K562 (cell line): Measurements from ENCODE around the gene LYZL6. TPM values are rescaled to one million over a fixed set of nuclear protein-coding genes. Genes with fewer than 3 reads are reported as not detected.

Experiments used
- ATAC-seq: fragments of 200-7000 bp; cut with Tn5 transposase; 3 replicates; pipeline ENCODE4 v1.9.1; 2020; ENCODE audit warnings: moderate library complexity
- BruUV-seq: library from RNA; stranded (reverse); fragments of 400-500 nt; replicated peaks from 2 replicates; lab custom pipeline; 2021; lab: Mats Ljungman, UMichigan
- CTCF ChIA-PET: fragments of 300-600 bp; formaldehyde crosslinking; extraction: SDS; loops from one replicate; lab custom pipeline; 2021; ENCODE audit warnings: low intra/inter-chr PET ratio; lab: Yijun Ruan, JAX
- POLR2A ChIA-PET: fragments of 300-600, 350-650 bp; sonication (Branson Sonifier 250); formaldehyde crosslinking; extraction: SDS; loops from one replicate; lab custom pipeline; 2021; ENCODE audit warnings: antibody characterized with exemption, inconsistent platforms; lab: Yijun Ruan, JAX
- DNase-seq, 4 experiments: peaks; one replicate each; pipeline versions ENCODE4 v3.0.0 to v3.0.0-alpha.2; 2011 to 2018; ENCODE audit warnings: low spot score in 3 of 4, mixed read lengths in 3 of 4; ENCODE audit errors: extremely low read depth in 1 of 4
- FAIRE-seq: peaks from 2 replicates; lab custom pipeline; 2011; peaks lifted over from hg19 to GRCh38; lab: Jason Lieb, UNC
- H2AFZ ChIP-seq: 2 replicates; pipeline ENCODE4 v1.6.0; 2011; ENCODE audit warnings: low read depth, low read length, control low read depth, inconsistent platforms
- H3K27ac ChIP-seq: fragments of 200-600 bp; 3 replicates; pipeline ENCODE4 v1.8.0; 2011; ENCODE audit warnings: low read depth, mild to moderate bottlenecking, control low read depth, inconsistent platforms, low read length, moderate library complexity, mixed read lengths; ENCODE audit errors: extremely low read depth
- H3K27me3 ChIP-seq, 2 experiments: fragments of 300-600 bp in 1 of 2; 2 replicates in 1 of 2; 3 replicates in 1 of 2; pipeline versions ENCODE4 v1.6.0 to v1.8.0; 2011; ENCODE audit warnings: inconsistent platforms in 2 of 2, low read length in 2 of 2, mild to moderate bottlenecking in 1 of 2, mixed read lengths in 1 of 2, moderate library complexity in 1 of 2; ENCODE audit not compliant: control insufficient read depth in 2 of 2, insufficient read depth in 2 of 2
- H3K36me3 ChIP-seq: fragments of 300-600 bp; 3 replicates; pipeline ENCODE4 v1.8.0; 2011; ENCODE audit warnings: mild to moderate bottlenecking, low read length, inconsistent platforms; ENCODE audit not compliant: control insufficient read depth, insufficient read depth
- H3K4me1 ChIP-seq, 2 experiments: fragments of 200-600 bp in 1 of 2; replicated peaks in 1 of 2; 2 replicates in 1 of 2; 3 replicates in 1 of 2; pipeline versions ENCODE4 v1.5.1 to v1.8.0; 2011; ENCODE audit warnings: inconsistent platforms in 2 of 2, low read length in 2 of 2, mild to moderate bottlenecking in 1 of 2, mixed read lengths in 1 of 2, moderate library complexity in 1 of 2; ENCODE audit not compliant: control insufficient read depth in 2 of 2, insufficient read depth in 2 of 2
- H3K4me2 ChIP-seq: 2 replicates; pipeline ENCODE4 v1.6.1; 2011; ENCODE audit warnings: low read length, control low read depth, inconsistent platforms, mixed read lengths; ENCODE audit not compliant: insufficient read depth
- H3K4me3 ChIP-seq: fragments of 200-600 bp; sonication (generic), shearing (Covaris generic); 2 replicates; pipeline ENCODE4 v1.5.1; 2016; ENCODE audit warnings: control low read depth, inconsistent platforms
- H3K79me2 ChIP-seq: fragments of 200-600 bp; 3 replicates; pipeline ENCODE4 v1.8.0; 2011; ENCODE audit warnings: low read length, inconsistent platforms; ENCODE audit not compliant: control insufficient read depth, insufficient read depth
- H3K9ac ChIP-seq, 2 experiments: 2 replicates each; pipeline versions ENCODE4 v1.6.0 to v1.6.1; 2011; ENCODE audit warnings: low read depth in 2 of 2, low read length in 2 of 2, control low read depth in 1 of 2, inconsistent platforms in 1 of 2, mild to moderate bottlenecking in 1 of 2, mixed read lengths in 1 of 2; ENCODE audit not compliant: insufficient read depth in 1 of 2
- H3K9me1 ChIP-seq: one replicate; pipeline ENCODE4 v1.6.0; 2011; ENCODE audit warnings: inconsistent platforms, mild to moderate bottlenecking, low read length, moderate library complexity; ENCODE audit not compliant: control insufficient read depth, insufficient read depth
- H3K9me3 ChIP-seq: replicated peaks from 2 replicates; pipeline ENCODE4 v1.5.1; 2011; ENCODE audit warnings: low read depth, low read length, inconsistent platforms; ENCODE audit not compliant: control insufficient read depth, insufficient read depth
- H4K20me1 ChIP-seq: replicated peaks from 2 replicates; pipeline ENCODE4 v1.6.1; 2011; ENCODE audit warnings: low read length, inconsistent platforms, mixed read lengths; ENCODE audit not compliant: control insufficient read depth, insufficient read depth
- C11orf30 ChIP-seq: fragments of 450-650 bp; IDR thresholded peaks from 2 replicates; pipeline ENCODE4 v1.6.1; 2016; ENCODE audit warnings: low read depth, mild to moderate bottlenecking
- CBFB ChIP-seq: sonication (generic); formaldehyde crosslinking; IDR thresholded peaks from 2 replicates; pipeline ENCODE4 v1.4.0; 2020; ENCODE audit warnings: mild to moderate bottlenecking, missing genetic modification reagents
- E2F5 ChIP-seq: sonication (generic); formaldehyde crosslinking; IDR thresholded peaks from 2 replicates; pipeline ENCODE4 v1.8.0; 2022; ENCODE audit warnings: mild to moderate bottlenecking, missing genetic modification reagents
- NFE2 ChIP-seq: IDR thresholded peaks from 2 replicates; pipeline ENCODE4 v1.6.1; 2014; ENCODE audit warnings: antibody characterized with exemption, low read depth
- NFXL1 ChIP-seq: fragments of 450-650 bp; formaldehyde crosslinking; IDR thresholded peaks from 2 replicates; pipeline ENCODE4 v1.4.0; 2021; ENCODE audit warnings: mild to moderate bottlenecking
- PPARD ChIP-seq: fragments of 250-450 bp; sonication (Bioruptor Pico); IDR thresholded peaks from 2 replicates; pipeline ENCODE4 v1.8.0; 2022; ENCODE audit warnings: inconsistent platforms, mild to moderate bottlenecking, moderate library complexity
- PRDM10 ChIP-seq: fragments of 450-650 bp; IDR thresholded peaks from 2 replicates; pipeline ENCODE4 v1.6.1; 2018; ENCODE audit not compliant: partially characterized antibody
- ZBTB7A ChIP-seq: IDR thresholded peaks from 2 replicates; pipeline ENCODE4 v1.6.1; 2011; ENCODE audit warnings: low read depth, mild to moderate bottlenecking, low read length, moderate library complexity, borderline replicate concordance; ENCODE audit not compliant: control insufficient read depth
- ZFP36 ChIP-seq: fragments of 150-350 bp; IDR thresholded peaks from 2 replicates; pipeline ENCODE4 v1.6.1; 2018; ENCODE audit warnings: low read length, low read depth; ENCODE audit not compliant: partially characterized antibody
- ZNF165 ChIP-seq: fragments of 250-450 bp; sonication (Bioruptor Pico); IDR thresholded peaks from 2 replicates; pipeline ENCODE4 v1.4.0; 2020; ENCODE audit warnings: borderline replicate concordance
- ZNF316 ChIP-seq: fragments of 450-650 bp; IDR thresholded peaks from 2 replicates; pipeline ENCODE4 v1.6.1; 2016
- ZNF324 ChIP-seq: fragments of 250-450 bp; sonication (Bioruptor Pico); IDR thresholded peaks from 2 replicates; pipeline ENCODE4 v1.4.0; 2020; ENCODE audit warnings: mild to moderate bottlenecking
- ZNF398 ChIP-seq: fragments of 250-450 bp; sonication (Bioruptor Pico); IDR thresholded peaks from 2 replicates; pipeline ENCODE4 v1.8.0; 2021; ENCODE audit warnings: moderate library complexity, mild to moderate bottlenecking, inconsistent platforms
- WGBS: fragments of 100-300 bp; shearing (Covaris generic); methylation state at CpG from one replicate; pipeline ENCODE4 v1.1.6; 2016; ENCODE audit warnings: low coverage, mixed read lengths; ENCODE audit not compliant: insufficient coverage; ENCODE audit errors: missing lambda C conversion rate; 5-methylcytosine and 5-hydroxymethylcytosine counted together
- in situ Hi-C: fragments of 300-500 bp; cut with MboI; formaldehyde crosslinking; loops from 4 replicates; pipeline ENCODE4 v1.15.0; 2018; ENCODE audit warnings: inconsistent platforms, mixed read lengths
- intact Hi-C: fragments of 100-400 bp; cut with micrococcal nuclease; formaldehyde crosslinking; loops from 2 replicates; pipeline ENCODE4 v1.14.2; 2022
- polyA plus RNA-seq, 8 experiments: library from polyadenylated mRNA; depleted of rRNA in 4 of 8; stranded (reverse) in 5 of 8; unstranded in 3 of 8; fragments of >200 nt; fragmentation: Nextera tagmentation in 2 of 8; fragmentation: Illumina TruSeq in 1 of 8; extraction: Ambion mirVana in 2 of 8; extraction: Trizol in 1 of 8; gene quantifications; 2 replicates each; pipeline versions ENCODE4 v1.2.1 to v1.2.3, GENCODE V29; 2011 to 2014; ENCODE audit warnings: inconsistent platforms in 1 of 8, missing spikeins in 1 of 8
- total RNA-seq, 7 experiments: library from RNA; depleted of rRNA in 6 of 7; stranded (reverse); fragments of >200 nt in 6 of 7; fragmentation: Illumina TruSeq in 2 of 7; extraction: Trizol in 2 of 7; gene quantifications; 2 replicates each; pipeline versions ENCODE4 v1.2.1 to v1.2.3, GENCODE V29; 2011 to 2021; ENCODE audit warnings: low replicate concordance in 1 of 7

The LYZL6 gene
- total and polyA plus RNA-seq, 9 of the 15 experiments (the other 6 are each of a cell fraction or from before 2014, with no cell fraction given): not detected

- TF ChIP-seq ZBTB7A (peak; percentile 41; the same call in 1 of the 2 replicates), ZNF165 (CRISPR knock-in tag) (no peak)
Observed at GRCh38 chr17:35917519-35918213, 25.8 kb downstream of the LYZL6 start (continued).

- intact Hi-C loops (loop anchor here (5.0 kb wide), 1 partner anchor 58 kb away; no protein-coding TSS in a partner anchor), in situ Hi-C loops (no loop called here)
- Histone ChIP-seq H3K9ac (no peak overlapping the region), H3K4me1 (peaks cover 35 to 71% of the 10 kb centered on the region in 2 experiments), H3K27me3 (no peaks in the 10 kb centered on the region), H3K79me2 (no peaks in the 10 kb centered on the region), H3K36me3 (no peaks in the 10 kb centered on the region), H2AFZ (no peak overlapping the region), H3K27ac (no peak overlapping the region), H4K20me1 (no peaks in the 10 kb centered on the region), H3K4me2 (0 out of 2 replicates have a peak overlapping the region, but pooled peaks have one; percentile 22), H3K9me1 (no peaks in the 10 kb centered on the region), H3K9me3 (no peaks in the 10 kb centered on the region), H3K4me3 (no peak overlapping the region)
- ChIA-PET CTCF (no interaction called here), POLR2A (interaction anchor here (0.6 to 3.5 kb wide), 8 partner anchors 9 to 44 kb away, joined by 3 to 22 read pairs (median 6); partner anchors contain the start of gene RDM1)
- DNase-seq (no peak), FAIRE-seq (no peak), ATAC-seq (peak; percentile 12; the same call in 2 of the 3 replicates)
- WGBS: 3% methylated on average over 3 of the region's 3 CpGs
- BruUV-seq: no TSS peak
- TF ChIP-seq ZFP36 (no peak), NFXL1 (CRISPR knock-in tag) (no peak), C11orf30 (peak; percentile 5; the same call in 1 of the 2 replicates), CBFB (no peak), PPARD (CRISPR knock-in tag) (no peak), NFE2 (peak; percentile 2; the same call in 1 of the 2 replicates), ZNF398 (CRISPR knock-in tag) (no peak), ZNF316 (no peak; the same call in 1 of the 2 replicates), PRDM10 (peak; percentile 90), E2F5 (CRISPR knock-in tag) (no peak), ZNF324 (no peak)
Observed at GRCh38 chr17:35915153-35915964, 28.2 kb downstream of the LYZL6 start.
